K562 (cell line): ENCODE results near the gene CREB5. TPM values are rescaled to one million over a fixed set of nuclear protein-coding genes. Genes with fewer than 3 reads are reported as not detected.

ENCODE experiments used
- ATAC-seq: fragments of 200-7000 bp; cut with Tn5 transposase; 3 replicates; pipeline ENCODE4 v1.9.1; 2020; ENCODE audit warnings: moderate library complexity
- BruUV-seq: library from RNA; stranded (reverse); fragments of 400-500 nt; replicated peaks from 2 replicates; lab custom pipeline; 2021; lab: Mats Ljungman, UMichigan
- CTCF ChIA-PET: fragments of 300-600 bp; formaldehyde crosslinking; extraction: SDS; loops from one replicate; lab custom pipeline; 2021; ENCODE audit warnings: low intra/inter-chr PET ratio; lab: Yijun Ruan, JAX
- POLR2A ChIA-PET: fragments of 300-600, 350-650 bp; sonication (Branson Sonifier 250); formaldehyde crosslinking; extraction: SDS; loops from one replicate; lab custom pipeline; 2021; ENCODE audit warnings: antibody characterized with exemption, inconsistent platforms; lab: Yijun Ruan, JAX
- DNase-seq, 4 experiments: peaks; one replicate each; pipeline versions ENCODE4 v3.0.0 to v3.0.0-alpha.2; 2011 to 2018; ENCODE audit warnings: low spot score in 3 of 4, mixed read lengths in 3 of 4; ENCODE audit errors: extremely low read depth in 1 of 4
- FAIRE-seq: peaks from 2 replicates; lab custom pipeline; 2011; peaks lifted over from hg19 to GRCh38; lab: Jason Lieb, UNC
- H2AFZ ChIP-seq: 2 replicates; pipeline ENCODE4 v1.6.0; 2011; ENCODE audit warnings: low read depth, low read length, control low read depth, inconsistent platforms
- H3K27ac ChIP-seq: fragments of 200-600 bp; 3 replicates; pipeline ENCODE4 v1.8.0; 2011; ENCODE audit warnings: low read depth, mild to moderate bottlenecking, control low read depth, inconsistent platforms, low read length, moderate library complexity, mixed read lengths; ENCODE audit errors: extremely low read depth
- H3K27me3 ChIP-seq, 2 experiments: fragments of 300-600 bp in 1 of 2; 2 replicates in 1 of 2; 3 replicates in 1 of 2; pipeline versions ENCODE4 v1.6.0 to v1.8.0; 2011; ENCODE audit warnings: inconsistent platforms in 2 of 2, low read length in 2 of 2, mild to moderate bottlenecking in 1 of 2, mixed read lengths in 1 of 2, moderate library complexity in 1 of 2; ENCODE audit not compliant: control insufficient read depth in 2 of 2, insufficient read depth in 2 of 2
- H3K36me3 ChIP-seq: fragments of 300-600 bp; 3 replicates; pipeline ENCODE4 v1.8.0; 2011; ENCODE audit warnings: mild to moderate bottlenecking, low read length, inconsistent platforms; ENCODE audit not compliant: control insufficient read depth, insufficient read depth
- H3K4me1 ChIP-seq, 2 experiments: fragments of 200-600 bp in 1 of 2; replicated peaks in 1 of 2; 2 replicates in 1 of 2; 3 replicates in 1 of 2; pipeline versions ENCODE4 v1.5.1 to v1.8.0; 2011; ENCODE audit warnings: inconsistent platforms in 2 of 2, low read length in 2 of 2, mild to moderate bottlenecking in 1 of 2, mixed read lengths in 1 of 2, moderate library complexity in 1 of 2; ENCODE audit not compliant: control insufficient read depth in 2 of 2, insufficient read depth in 2 of 2
- H3K4me2 ChIP-seq: 2 replicates; pipeline ENCODE4 v1.6.1; 2011; ENCODE audit warnings: low read length, control low read depth, inconsistent platforms, mixed read lengths; ENCODE audit not compliant: insufficient read depth
- H3K4me3 ChIP-seq: fragments of 200-600 bp; sonication (generic), shearing (Covaris generic); 2 replicates; pipeline ENCODE4 v1.5.1; 2016; ENCODE audit warnings: control low read depth, inconsistent platforms
- H3K79me2 ChIP-seq: fragments of 200-600 bp; 3 replicates; pipeline ENCODE4 v1.8.0; 2011; ENCODE audit warnings: low read length, inconsistent platforms; ENCODE audit not compliant: control insufficient read depth, insufficient read depth
- H3K9ac ChIP-seq, 2 experiments: 2 replicates each; pipeline versions ENCODE4 v1.6.0 to v1.6.1; 2011; ENCODE audit warnings: low read depth in 2 of 2, low read length in 2 of 2, control low read depth in 1 of 2, inconsistent platforms in 1 of 2, mild to moderate bottlenecking in 1 of 2, mixed read lengths in 1 of 2; ENCODE audit not compliant: insufficient read depth in 1 of 2
- H3K9me1 ChIP-seq: one replicate; pipeline ENCODE4 v1.6.0; 2011; ENCODE audit warnings: inconsistent platforms, mild to moderate bottlenecking, low read length, moderate library complexity; ENCODE audit not compliant: control insufficient read depth, insufficient read depth
- H3K9me3 ChIP-seq: replicated peaks from 2 replicates; pipeline ENCODE4 v1.5.1; 2011; ENCODE audit warnings: low read depth, low read length, inconsistent platforms; ENCODE audit not compliant: control insufficient read depth, insufficient read depth
- H4K20me1 ChIP-seq: replicated peaks from 2 replicates; pipeline ENCODE4 v1.6.1; 2011; ENCODE audit warnings: low read length, inconsistent platforms, mixed read lengths; ENCODE audit not compliant: control insufficient read depth, insufficient read depth
- ARNT ChIP-seq, 2 experiments: fragments of 450-650 bp; IDR thresholded peaks; 2 replicates each; pipeline ENCODE4 v1.6.1; 2016; ENCODE audit warnings: mild to moderate bottlenecking in 1 of 2
- EHMT2 ChIP-seq: fragments of 450-650 bp; IDR thresholded peaks from 2 replicates; pipeline ENCODE4 v1.6.1; 2018; ENCODE audit warnings: antibody characterized with exemption
- GATA2 ChIP-seq: sonication (generic); formaldehyde crosslinking; IDR thresholded peaks from 2 replicates; pipeline ENCODE4 v1.4.0; 2020; ENCODE audit warnings: mild to moderate bottlenecking, missing genetic modification reagents
- HSF4 ChIP-seq: fragments of 250-450 bp; sonication (Bioruptor Pico); IDR thresholded peaks from 2 replicates; pipeline ENCODE4 v2.1.2; 2022; ENCODE audit warnings: mild to moderate bottlenecking, moderate library complexity, borderline replicate concordance
- KDM5B ChIP-seq: fragments of 200-600 bp; sonication (generic); IDR thresholded peaks from 2 replicates; pipeline ENCODE4 v1.6.1; 2012; ENCODE audit warnings: low read depth, mild to moderate bottlenecking, moderate library complexity, low read length, control low read depth, inconsistent platforms; ENCODE audit not compliant: insufficient replicate concordance
- NELFE ChIP-seq: IDR thresholded peaks from 2 replicates; pipeline ENCODE4 v1.6.1; 2011; ENCODE audit warnings: mild to moderate bottlenecking; ENCODE audit not compliant: insufficient read depth, insufficient read length
- NFXL1 ChIP-seq: fragments of 450-650 bp; formaldehyde crosslinking; IDR thresholded peaks from 2 replicates; pipeline ENCODE4 v1.4.0; 2021; ENCODE audit warnings: mild to moderate bottlenecking
- PCBP2 ChIP-seq: fragments of 200-400 bp; formaldehyde crosslinking; IDR thresholded peaks from 2 replicates; pipeline ENCODE4 v1.6.1; 2018; ENCODE audit warnings: low read length, low read depth, mild to moderate bottlenecking, moderate library complexity; ENCODE audit not compliant: poor library complexity, severe bottlenecking
- RBM15 ChIP-seq: fragments of 200-400 bp; formaldehyde crosslinking; IDR thresholded peaks from 2 replicates; pipeline ENCODE4 v1.6.1; 2018; ENCODE audit warnings: mild to moderate bottlenecking, low read length, moderate library complexity; ENCODE audit not compliant: insufficient read depth
- SAFB2 ChIP-seq: fragments of 200-400 bp; formaldehyde crosslinking; IDR thresholded peaks from 2 replicates; pipeline ENCODE4 v1.6.1; 2018; ENCODE audit warnings: borderline replicate concordance, low read length, low read depth, moderate library complexity; ENCODE audit not compliant: severe bottlenecking
- ZKSCAN8 ChIP-seq: fragments of 200-800 bp; sonication (Bioruptor generic); IDR thresholded peaks from 2 replicates; pipeline ENCODE4 v1.6.1; 2016; ENCODE audit warnings: missing genetic modification characterization, missing compliant biosample characterization
- WGBS: fragments of 100-300 bp; shearing (Covaris generic); methylation state at CpG from one replicate; pipeline ENCODE4 v1.1.6; 2016; ENCODE audit warnings: low coverage, mixed read lengths; ENCODE audit not compliant: insufficient coverage; ENCODE audit errors: missing lambda C conversion rate; 5-methylcytosine and 5-hydroxymethylcytosine counted together
- in situ Hi-C: fragments of 300-500 bp; cut with MboI; formaldehyde crosslinking; loops from 4 replicates; pipeline ENCODE4 v1.15.0; 2018; ENCODE audit warnings: inconsistent platforms, mixed read lengths
- intact Hi-C: fragments of 100-400 bp; cut with micrococcal nuclease; formaldehyde crosslinking; loops from 2 replicates; pipeline ENCODE4 v1.14.2; 2022
- polyA plus RNA-seq, 8 experiments: library from polyadenylated mRNA; depleted of rRNA in 4 of 8; stranded (reverse) in 5 of 8; unstranded in 3 of 8; fragments of >200 nt; fragmentation: Nextera tagmentation in 2 of 8; fragmentation: Illumina TruSeq in 1 of 8; extraction: Ambion mirVana in 2 of 8; extraction: Trizol in 1 of 8; gene quantifications; 2 replicates each; pipeline versions ENCODE4 v1.2.1 to v1.2.3, GENCODE V29; 2011 to 2014; ENCODE audit warnings: inconsistent platforms in 1 of 8, missing spikeins in 1 of 8
- total RNA-seq, 7 experiments: library from RNA; depleted of rRNA in 6 of 7; stranded (reverse); fragments of >200 nt in 6 of 7; fragmentation: Illumina TruSeq in 2 of 7; extraction: Trizol in 2 of 7; gene quantifications; 2 replicates each; pipeline versions ENCODE4 v1.2.1 to v1.2.3, GENCODE V29; 2011 to 2021; ENCODE audit warnings: low replicate concordance in 1 of 7
- TF ChIP-seq, protein P1 (sequence below), 2 experiments: fragments of 450-650 bp in 1 of 2; IDR thresholded peaks; 2 replicates each; pipeline ENCODE4 v1.6.1; 2011 to 2017; ENCODE audit warnings: low read depth in 2 of 2, antibody characterized with exemption in 1 of 2, borderline replicate concordance in 1 of 2, low read length in 1 of 2, mild to moderate bottlenecking in 1 of 2, mixed read lengths in 1 of 2; ENCODE audit not compliant: control insufficient read depth in 1 of 2
- TF ChIP-seq, protein P2 (sequence below): fragments of 200-800 bp; sonication (Bioruptor generic); IDR thresholded peaks from 2 replicates; pipeline ENCODE4 v1.6.1; 2017; ENCODE audit warnings: missing genetic modification characterization, missing compliant biosample characterization
- TF ChIP-seq, protein P3 (sequence below): fragments of 200-400 bp; formaldehyde crosslinking; IDR thresholded peaks from 2 replicates; pipeline ENCODE4 v1.6.1; 2017; ENCODE audit warnings: mild to moderate bottlenecking, low read depth, low read length, moderate library complexity

Gene CREB5
- total and polyA plus RNA-seq, 9 of the 15 experiments (the other 6 are each of a cell fraction or from before 2014, with no cell fraction given) = 0.33 to 6.4 (median 1.8) TPM

DNA sequence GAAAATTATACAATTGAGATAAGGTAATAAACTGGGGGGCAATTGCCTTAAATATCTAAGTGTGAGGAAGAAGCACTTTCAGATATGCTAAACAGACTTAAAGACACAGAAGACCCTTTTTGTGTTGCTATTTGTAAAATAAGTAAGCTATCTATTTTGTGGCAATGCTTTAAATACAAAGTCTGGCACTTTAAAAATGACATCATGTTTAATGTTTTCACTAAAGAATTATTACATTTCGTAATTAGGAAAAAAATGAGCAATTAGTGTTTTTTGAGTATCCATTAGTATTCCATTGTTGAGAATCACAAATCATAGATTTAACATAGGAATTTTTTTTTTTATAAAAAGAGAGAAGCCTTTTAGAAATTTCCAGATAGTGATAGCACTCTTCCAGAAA, 2.1 kb downstream of the CREB5 start:
- TF ChIP-seq PCBP2 = no peak
- TF ChIP-seq, protein P1, sequence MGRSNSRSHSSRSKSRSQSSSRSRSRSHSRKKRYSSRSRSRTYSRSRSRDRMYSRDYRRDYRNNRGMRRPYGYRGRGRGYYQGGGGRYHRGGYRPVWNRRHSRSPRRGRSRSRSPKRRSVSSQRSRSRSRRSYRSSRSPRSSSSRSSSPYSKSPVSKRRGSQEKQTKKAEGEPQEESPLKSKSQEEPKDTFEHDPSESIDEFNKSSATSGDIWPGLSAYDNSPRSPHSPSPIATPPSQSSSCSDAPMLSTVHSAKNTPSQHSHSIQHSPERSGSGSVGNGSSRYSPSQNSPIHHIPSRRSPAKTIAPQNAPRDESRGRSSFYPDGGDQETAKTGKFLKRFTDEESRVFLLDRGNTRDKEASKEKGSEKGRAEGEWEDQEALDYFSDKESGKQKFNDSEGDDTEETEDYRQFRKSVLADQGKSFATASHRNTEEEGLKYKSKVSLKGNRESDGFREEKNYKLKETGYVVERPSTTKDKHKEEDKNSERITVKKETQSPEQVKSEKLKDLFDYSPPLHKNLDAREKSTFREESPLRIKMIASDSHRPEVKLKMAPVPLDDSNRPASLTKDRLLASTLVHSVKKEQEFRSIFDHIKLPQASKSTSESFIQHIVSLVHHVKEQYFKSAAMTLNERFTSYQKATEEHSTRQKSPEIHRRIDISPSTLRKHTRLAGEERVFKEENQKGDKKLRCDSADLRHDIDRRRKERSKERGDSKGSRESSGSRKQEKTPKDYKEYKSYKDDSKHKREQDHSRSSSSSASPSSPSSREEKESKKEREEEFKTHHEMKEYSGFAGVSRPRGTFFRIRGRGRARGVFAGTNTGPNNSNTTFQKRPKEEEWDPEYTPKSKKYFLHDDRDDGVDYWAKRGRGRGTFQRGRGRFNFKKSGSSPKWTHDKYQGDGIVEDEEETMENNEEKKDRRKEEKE (IDR thresholded peaks at IDR 0.05; ENCODE audit: borderline replicate concordance in 1 of 2, control insufficient read depth in 1 of 2, low read depth in 2 of 2, low read length in 1 of 2) = no peak
- TF ChIP-seq NFXL1 (CRISPR knock-in tag) = no peak
- no peak for TF ChIP-seq HSF4 (CRISPR knock-in tag)
- TF ChIP-seq, protein P2, sequence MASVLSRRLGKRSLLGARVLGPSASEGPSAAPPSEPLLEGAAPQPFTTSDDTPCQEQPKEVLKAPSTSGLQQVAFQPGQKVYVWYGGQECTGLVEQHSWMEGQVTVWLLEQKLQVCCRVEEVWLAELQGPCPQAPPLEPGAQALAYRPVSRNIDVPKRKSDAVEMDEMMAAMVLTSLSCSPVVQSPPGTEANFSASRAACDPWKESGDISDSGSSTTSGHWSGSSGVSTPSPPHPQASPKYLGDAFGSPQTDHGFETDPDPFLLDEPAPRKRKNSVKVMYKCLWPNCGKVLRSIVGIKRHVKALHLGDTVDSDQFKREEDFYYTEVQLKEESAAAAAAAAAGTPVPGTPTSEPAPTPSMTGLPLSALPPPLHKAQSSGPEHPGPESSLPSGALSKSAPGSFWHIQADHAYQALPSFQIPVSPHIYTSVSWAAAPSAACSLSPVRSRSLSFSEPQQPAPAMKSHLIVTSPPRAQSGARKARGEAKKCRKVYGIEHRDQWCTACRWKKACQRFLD = no peak
- TF ChIP-seq, protein P3, sequence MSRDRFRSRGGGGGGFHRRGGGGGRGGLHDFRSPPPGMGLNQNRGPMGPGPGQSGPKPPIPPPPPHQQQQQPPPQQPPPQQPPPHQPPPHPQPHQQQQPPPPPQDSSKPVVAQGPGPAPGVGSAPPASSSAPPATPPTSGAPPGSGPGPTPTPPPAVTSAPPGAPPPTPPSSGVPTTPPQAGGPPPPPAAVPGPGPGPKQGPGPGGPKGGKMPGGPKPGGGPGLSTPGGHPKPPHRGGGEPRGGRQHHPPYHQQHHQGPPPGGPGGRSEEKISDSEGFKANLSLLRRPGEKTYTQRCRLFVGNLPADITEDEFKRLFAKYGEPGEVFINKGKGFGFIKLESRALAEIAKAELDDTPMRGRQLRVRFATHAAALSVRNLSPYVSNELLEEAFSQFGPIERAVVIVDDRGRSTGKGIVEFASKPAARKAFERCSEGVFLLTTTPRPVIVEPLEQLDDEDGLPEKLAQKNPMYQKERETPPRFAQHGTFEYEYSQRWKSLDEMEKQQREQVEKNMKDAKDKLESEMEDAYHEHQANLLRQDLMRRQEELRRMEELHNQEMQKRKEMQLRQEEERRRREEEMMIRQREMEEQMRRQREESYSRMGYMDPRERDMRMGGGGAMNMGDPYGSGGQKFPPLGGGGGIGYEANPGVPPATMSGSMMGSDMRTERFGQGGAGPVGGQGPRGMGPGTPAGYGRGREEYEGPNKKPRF = no peak
- TF ChIP-seq NELFE = no peak
- TF ChIP-seq ZKSCAN8 (CRISPR knock-in tag) = no peak
- no peak for TF ChIP-seq SAFB2
- TF ChIP-seq ARNT (IDR thresholded peaks at IDR 0.05) = no peak
- TF ChIP-seq GATA2 (CRISPR knock-in tag) = no peak
- TF ChIP-seq EHMT2 = no peak
- TF ChIP-seq RBM15 = no peak
- no peak for TF ChIP-seq KDM5B
- no peaks in the 10 kb centered on the region for H3K9me3 ChIP-seq
- no TSS peak for BruUV-seq
- no peak overlapping the region for H3K27ac ChIP-seq
- H3K9ac ChIP-seq = no peak overlapping the region
- H2AFZ ChIP-seq = no peak overlapping the region
- no peak for DNase-seq
- no peaks in the 10 kb centered on the region for H3K79me2 ChIP-seq
- no peak for FAIRE-seq
- ChIA-PET POLR2A (no interaction called here), CTCF (no interaction called here)
- intact Hi-C loops = no loop called here
- no peaks in the 10 kb centered on the region for H3K36me3 ChIP-seq
- in situ Hi-C loops = no loop called here
- peaks cover 0 to 5% of the 10 kb centered on the region in 2 experiments; a peak in 1 of 5 replicates for H3K27me3 ChIP-seq
- H3K4me1 ChIP-seq = peaks cover 0 to 4% of the 10 kb centered on the region in 2 experiments; a peak in 2 of 5 replicates
- H3K4me2 ChIP-seq = no peak overlapping the region
- no peak for ATAC-seq
- no peak overlapping the region for H3K4me3 ChIP-seq
- H4K20me1 ChIP-seq = no peaks in the 10 kb centered on the region
- no peaks in the 10 kb centered on the region for H3K9me1 ChIP-seq
- WGBS = 6% methylated on average over 1 of the region's 1 CpG
